Limb (tissue), 2 donors: ENCODE results near the gene CNGA1.

Experiments used
- DNase-seq, 2 donors: peaks; one replicate each; pipeline ENCODE4 v3.0.0-alpha.2; 2016; ENCODE audit errors: extremely low spot score in 2 of 2

The CNGA1 gene

GRCh38 chr4:48016141-48017107, at the start of gene CNGA1, which contains the start of gene NIPAL1:
Gene CNGA1, minus strand, starts transcription at chr4:48016681. Its CDS starts 63,992 bp downstream, at chr4:47952689.
Gene NIPAL1, plus strand, starts transcription at chr4:48016772. Its CDS starts 68 bp downstream, at chr4:48016840.
- peak; percentile 57 to 85 for DNase-seq

GRCh38 chr4:48065587-48066052, 49.1 kb upstream of the CNGA1 start:
- DNase-seq: no peak

GRCh38 chr4:48064349-48064748, 47.9 kb upstream of the CNGA1 start:
- no peak for DNase-seq

- DNase-seq: no peak
These were observed 42.4 kb upstream of the CNGA1 start for GRCh38 chr4:48058617-48059530.

GRCh38 chr4:48051078-48051477, 34.6 kb upstream of the CNGA1 start:
- DNase-seq: no peak

DNA sequence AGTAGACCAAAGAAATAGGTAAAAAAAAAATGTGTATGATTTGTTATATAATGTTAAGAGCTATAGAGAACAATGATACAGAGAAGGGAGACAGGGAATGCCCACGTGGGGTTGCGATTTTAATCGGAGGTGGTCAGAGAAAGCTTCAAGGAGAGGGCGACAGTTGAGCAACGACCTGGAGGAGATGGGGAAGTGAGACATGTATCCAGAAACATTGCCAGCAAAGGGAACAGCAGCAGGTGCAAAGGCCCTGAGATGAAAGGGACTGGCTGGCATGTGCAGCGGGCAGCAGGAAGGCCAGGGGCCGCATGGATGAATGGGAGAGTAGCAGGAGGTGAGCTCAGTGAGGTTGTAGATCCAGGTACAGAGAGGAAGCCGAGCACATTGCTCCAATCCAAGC, 33.0 kb upstream of the CNGA1 start:
- DNase-seq: no peak

DNA sequence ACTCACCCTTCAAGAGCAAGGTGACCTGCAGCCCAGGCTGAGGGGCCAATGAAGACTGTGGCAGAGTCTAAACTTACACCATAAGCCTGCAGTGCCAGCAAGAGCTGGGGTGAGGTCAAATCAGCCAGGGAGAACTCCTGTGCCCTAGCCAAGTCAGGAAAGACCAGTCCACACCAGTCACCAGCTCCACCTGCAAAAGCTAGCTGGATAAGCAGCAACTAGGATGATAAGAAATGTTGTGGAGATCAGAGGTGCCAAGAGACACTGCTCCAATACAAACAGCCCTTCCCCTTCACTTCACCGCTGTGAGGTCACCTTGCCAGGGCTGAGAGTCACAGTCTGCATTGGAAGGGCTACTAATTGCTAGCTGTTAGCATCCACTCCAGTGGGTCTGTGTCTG, 31.4 kb upstream of the CNGA1 start:
- DNase-seq: no peak

GRCh38 chr4:48047421-48047844, 31.0 kb upstream of the CNGA1 start:
- DNase-seq: no peak

DNA sequence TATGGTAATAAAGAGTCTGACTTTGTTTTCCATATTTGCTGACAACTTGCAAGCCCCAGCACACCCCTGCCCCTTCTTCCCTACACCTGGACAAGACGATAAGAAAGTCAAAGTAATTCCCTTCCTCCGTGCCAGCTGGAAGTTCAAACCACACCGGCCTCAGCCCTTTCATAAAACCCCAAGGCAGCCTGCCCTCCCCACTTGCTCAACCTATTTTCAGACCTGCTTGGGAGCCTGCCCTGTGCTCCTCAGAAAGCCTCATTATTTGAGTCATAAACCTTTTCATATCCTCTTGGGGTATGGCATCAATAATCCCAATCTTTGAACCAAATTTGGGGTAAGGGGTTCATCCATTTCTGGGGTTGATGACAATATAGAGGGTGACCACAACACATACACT, 29.6 kb upstream of the CNGA1 start:
- DNase-seq: no peak

- no peak for DNase-seq
These were observed 27.8 kb upstream of the CNGA1 start for GRCh38 chr4:48044298-48044697.

GRCh38 chr4:48043504-48043903, 27.0 kb upstream of the CNGA1 start:
- DNase-seq: no peak

DNA sequence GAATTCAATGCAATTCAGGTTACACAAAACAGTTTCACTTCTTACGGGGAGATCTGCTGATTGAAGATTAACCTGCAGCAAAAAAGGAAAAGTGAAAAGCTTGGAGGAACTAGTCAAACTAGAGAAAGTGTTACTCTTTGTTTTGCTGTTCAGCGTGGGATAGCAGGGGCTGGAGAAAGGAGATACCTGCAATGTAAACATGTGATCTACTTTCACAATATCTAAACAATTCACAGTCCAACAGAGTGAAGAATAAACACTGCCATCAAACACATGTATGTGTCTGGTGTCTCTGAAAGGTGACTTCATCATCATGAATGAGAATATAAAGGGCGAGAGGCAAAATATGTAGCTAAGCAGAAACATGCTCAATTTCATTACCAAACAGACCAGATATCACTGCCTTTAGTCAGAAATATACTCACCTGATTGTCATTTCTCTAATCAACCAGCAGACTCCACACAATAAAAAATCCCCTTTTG, 26.5 kb upstream of the CNGA1 start:
- no peak for DNase-seq

DNA sequence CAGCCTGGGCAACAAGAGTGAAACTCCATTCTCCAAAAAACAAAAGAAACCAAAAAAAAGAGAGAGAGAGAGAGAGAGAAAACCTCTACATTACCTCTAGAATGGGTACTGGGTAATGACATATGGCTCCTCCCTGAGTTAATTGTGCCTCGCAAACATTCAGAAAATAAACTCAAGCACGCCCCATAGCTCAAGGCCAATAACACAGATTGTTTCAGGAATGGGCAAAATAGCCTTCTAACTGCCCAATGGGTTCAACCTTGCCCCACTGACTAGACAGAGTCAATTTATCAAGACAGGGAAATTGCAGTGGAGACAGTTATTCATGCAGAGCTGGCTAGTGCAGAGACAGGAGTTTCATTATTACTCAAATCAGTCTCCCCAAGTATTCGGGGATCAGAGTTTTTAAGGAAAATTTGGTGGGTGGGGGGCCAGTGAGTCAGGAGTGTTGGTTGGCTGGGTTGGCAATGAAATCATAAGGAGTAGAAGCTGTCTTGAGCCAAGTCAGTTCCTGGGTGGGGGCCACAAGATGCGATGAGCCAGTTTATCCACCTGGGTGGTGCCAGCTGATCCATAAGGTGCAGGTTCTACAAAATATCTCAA, 25.2 kb upstream of the CNGA1 start:
- no peak for DNase-seq

GRCh38 chr4:48039561-48039960, 23.1 kb upstream of the CNGA1 start:
- no peak for DNase-seq

DNA sequence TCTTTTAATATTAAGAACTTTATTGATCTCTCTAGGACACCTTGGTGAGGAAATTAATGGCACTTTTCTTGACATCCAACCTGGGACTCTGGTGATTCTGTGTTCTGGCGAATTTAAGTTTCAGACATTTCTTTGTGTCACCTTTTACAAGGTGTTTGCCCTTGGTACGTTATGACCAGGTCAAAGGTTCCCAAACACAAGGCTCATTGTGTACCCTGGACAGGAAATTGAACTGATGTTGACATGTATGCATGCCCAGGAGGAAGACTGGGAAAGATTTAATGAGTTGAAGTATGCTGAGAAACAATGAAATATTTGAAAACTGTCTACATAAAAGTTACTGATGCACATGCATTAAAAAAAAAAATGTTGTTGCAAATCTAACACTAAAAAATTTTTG, 22.2 kb upstream of the CNGA1 start:
- no peak for DNase-seq

- DNase-seq: no peak
These were observed 20.6 kb upstream of the CNGA1 start for GRCh38 chr4:48037117-48037462.

DNA sequence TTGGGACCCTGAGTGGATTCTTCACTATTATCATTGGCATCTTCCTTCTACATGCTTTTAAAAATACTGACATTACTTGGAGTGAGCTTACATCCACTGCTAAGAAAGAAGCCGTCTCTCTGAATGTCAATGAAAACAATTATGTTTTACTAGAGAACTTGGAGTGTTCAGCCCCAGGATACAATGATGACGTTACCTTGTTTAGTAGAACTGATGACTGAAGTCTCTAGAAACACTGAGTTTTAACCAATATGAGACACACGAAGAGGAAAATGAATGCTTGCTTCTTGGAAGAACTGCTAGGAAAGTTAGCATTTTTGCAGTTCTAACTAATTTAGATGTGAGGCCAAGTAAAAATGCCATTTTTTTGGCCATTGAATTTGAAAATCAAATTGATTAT, 19.5 kb upstream of the CNGA1 start:
- no peak for DNase-seq

DNA sequence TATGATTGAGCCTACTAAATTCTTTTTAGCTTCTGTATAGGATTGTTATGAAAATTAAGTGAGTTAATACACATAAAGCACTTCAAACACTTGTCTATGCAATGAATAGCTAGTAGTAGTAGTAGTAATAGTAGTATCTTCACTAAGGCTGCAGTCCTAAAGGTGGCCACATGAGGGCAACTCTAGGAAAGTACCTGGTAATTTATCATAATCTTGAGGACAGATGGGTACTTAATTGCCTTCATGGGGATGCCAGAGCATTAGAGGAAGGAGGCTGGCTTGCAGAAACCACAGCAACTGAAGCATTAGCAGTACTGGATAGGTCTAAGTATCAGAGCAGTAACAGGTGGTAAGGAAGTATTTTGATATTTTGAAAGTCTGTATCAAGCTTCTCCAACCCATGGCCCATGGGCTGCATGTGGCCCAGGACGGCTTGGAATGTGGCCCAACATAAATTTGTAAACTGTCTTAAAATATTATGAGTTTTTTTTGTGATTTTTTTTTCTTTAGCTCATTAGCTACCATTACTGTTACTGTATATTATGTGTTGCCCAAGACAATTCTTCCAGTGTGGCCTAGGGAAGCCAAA, 17.4 kb upstream of the CNGA1 start:
- no peak for DNase-seq

DNA sequence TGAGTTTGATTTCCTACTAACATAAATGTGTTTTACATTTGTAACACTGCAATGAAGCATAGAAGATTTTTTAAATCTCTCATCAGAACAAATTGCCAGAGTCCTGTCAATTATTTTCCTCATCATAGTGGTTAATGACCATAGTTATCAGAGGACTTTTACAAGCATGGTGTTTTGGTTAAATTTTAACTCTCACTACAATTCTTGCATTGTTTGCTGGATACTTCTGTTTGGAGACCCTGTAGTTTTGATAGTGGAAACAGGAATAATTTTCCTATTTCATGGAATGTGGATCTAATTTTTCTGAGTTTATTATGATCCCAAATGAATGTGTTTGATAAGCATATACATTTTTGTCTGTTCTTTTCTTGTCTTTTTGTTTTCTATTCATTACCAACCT, 16.9 kb upstream of the CNGA1 start:
- DNase-seq: no peak

DNA sequence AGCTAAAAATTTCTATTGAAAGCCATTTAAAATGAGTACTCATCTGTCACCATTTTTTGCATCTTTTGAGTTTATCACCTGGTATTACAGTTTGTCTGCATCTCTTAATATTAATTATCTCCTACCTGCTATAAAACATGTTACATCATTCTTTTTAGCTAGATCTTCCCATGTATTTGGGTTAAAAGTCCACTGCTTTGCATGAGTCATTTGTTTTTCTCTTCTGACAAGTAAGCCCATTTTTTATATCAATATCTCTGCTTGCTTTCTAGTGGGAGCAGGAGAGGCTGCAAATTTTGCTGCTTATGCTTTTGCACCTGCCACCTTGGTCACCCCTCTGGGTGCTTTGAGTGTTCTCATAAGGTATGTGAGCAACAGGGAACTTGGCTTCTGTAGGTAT, 16.2 kb upstream of the CNGA1 start:
- no peak for DNase-seq
